ENCODE results near the gene ZC3H18.

Gene ZC3H18

GRCh38 chr16:88681084-88681680 lies 111.0 kb downstream of the ZC3H18 start:
- no peak for DNase-seq (ENCODE audit: low spot score)

All from AG08396 (cell line).